ENCODE measurements around the gene PTPRD. TPM values are rescaled to one million over a fixed set of nuclear protein-coding genes. Genes with fewer than 3 reads are reported as not detected.

PTPRD gene
- total RNA-seq, 1 experiment from 2014 or later: 32.5 TPM

DNA sequence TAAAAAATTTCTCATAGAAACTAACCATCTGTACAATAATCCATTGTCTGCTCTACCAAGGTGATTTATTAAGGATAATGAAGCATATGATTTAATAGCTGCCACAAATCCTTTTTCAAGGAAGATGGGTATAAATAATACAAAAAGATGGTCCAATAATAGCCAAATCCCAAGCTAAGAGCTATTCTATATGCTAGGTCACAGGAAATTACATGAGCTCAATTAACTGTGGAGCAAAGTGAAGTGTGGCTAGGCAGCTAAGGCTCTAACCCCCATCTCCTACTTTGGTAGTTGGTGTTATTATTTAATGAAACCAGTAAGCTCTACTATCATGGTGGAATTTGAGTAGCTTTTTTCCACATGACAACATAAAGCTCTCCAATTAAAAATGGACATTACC, 1768.3 kb downstream of the PTPRD start:
- no peaks in the 10 kb centered on the region for H4K20me1 ChIP-seq (ENCODE audit: control insufficient read depth, insufficient read depth, insufficient read length)
- no peak overlapping the region for H3K18ac ChIP-seq (ENCODE audit: insufficient read length, low read depth, low read length)
- H3K9ac ChIP-seq (ENCODE audit: extremely low read depth, insufficient read length, low read length): no peak overlapping the region
- no peak overlapping the region for H3K27ac Mint-ChIP-seq
- no peak overlapping the region for H2BK120ac ChIP-seq (ENCODE audit: low read depth, low read length, poor library complexity, severe bottlenecking)
- no peak overlapping the region for H3T11ph ChIP-seq (ENCODE audit: low read length)
- H4K8ac ChIP-seq (replicated peaks; ENCODE audit: insufficient read length, low read depth, low read length): no peak overlapping the region
- H2AK5ac ChIP-seq (ENCODE audit: insufficient read length, low read length): no peak overlapping the region
- no peaks in the 10 kb centered on the region for H3K27me3 ChIP-seq (ENCODE audit: insufficient read depth, low read length)
- no peak overlapping the region for H4K5ac ChIP-seq (ENCODE audit: insufficient read length, low read depth, low read length)
- no peaks in the 10 kb centered on the region for H3K9me3 ChIP-seq (ENCODE audit: control insufficient read depth, low read depth, low read length)
- H2BK12ac ChIP-seq (ENCODE audit: insufficient read length, low read depth, low read length): no peak overlapping the region
- no peak overlapping the region for H2BK5ac ChIP-seq (ENCODE audit: insufficient read length, low read length)
- H3K79me2 ChIP-seq (ENCODE audit: insufficient read depth, low read length): no peaks in the 10 kb centered on the region
- H4K91ac ChIP-seq (ENCODE audit: insufficient read length, low read depth, low read length): no peak overlapping the region
- H3K79me1 ChIP-seq (ENCODE audit: insufficient read depth, low read depth, low read length, poor library complexity, severe bottlenecking): no peaks in the 10 kb centered on the region
- no peak overlapping the region for H3K23ac ChIP-seq (ENCODE audit: insufficient read length, low read depth, low read length)
- H3K4ac ChIP-seq (ENCODE audit: low read depth, low read length): no peak overlapping the region
- H3K4me3 Mint-ChIP-seq: no peak overlapping the region
- H2AFZ ChIP-seq (ENCODE audit: low read length): no peak overlapping the region
- TF ChIP-seq, protein P1, sequence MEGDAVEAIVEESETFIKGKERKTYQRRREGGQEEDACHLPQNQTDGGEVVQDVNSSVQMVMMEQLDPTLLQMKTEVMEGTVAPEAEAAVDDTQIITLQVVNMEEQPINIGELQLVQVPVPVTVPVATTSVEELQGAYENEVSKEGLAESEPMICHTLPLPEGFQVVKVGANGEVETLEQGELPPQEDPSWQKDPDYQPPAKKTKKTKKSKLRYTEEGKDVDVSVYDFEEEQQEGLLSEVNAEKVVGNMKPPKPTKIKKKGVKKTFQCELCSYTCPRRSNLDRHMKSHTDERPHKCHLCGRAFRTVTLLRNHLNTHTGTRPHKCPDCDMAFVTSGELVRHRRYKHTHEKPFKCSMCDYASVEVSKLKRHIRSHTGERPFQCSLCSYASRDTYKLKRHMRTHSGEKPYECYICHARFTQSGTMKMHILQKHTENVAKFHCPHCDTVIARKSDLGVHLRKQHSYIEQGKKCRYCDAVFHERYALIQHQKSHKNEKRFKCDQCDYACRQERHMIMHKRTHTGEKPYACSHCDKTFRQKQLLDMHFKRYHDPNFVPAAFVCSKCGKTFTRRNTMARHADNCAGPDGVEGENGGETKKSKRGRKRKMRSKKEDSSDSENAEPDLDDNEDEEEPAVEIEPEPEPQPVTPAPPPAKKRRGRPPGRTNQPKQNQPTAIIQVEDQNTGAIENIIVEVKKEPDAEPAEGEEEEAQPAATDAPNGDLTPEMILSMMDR (conservative IDR thresholded peaks at IDR 0.05): no peak
- H3K9me3 Mint-ChIP-seq: peaks cover 0 to 4% of the 10 kb centered on the region in 2 experiments; a peak in 1 of 5 replicates
- no peak overlapping the region for H3K27ac ChIP-seq (ENCODE audit: insufficient read length, low read depth, low read length)
- peaks cover 10 to 12% of the 10 kb centered on the region in 2 experiments for H3K4me1 Mint-ChIP-seq
- H3K23me2 ChIP-seq (ENCODE audit: insufficient read length, low read depth, low read length, poor library complexity, severe bottlenecking): no peaks in the 10 kb centered on the region
- H2BK20ac ChIP-seq (ENCODE audit: low read depth, low read length, poor library complexity, severe bottlenecking): no peak overlapping the region
- peaks cover 0 to 11% (median 2%) of the 10 kb centered on the region in 3 experiments; a peak in 3 of 7 replicates for H3K36me3 Mint-ChIP-seq (ENCODE audit: insufficient read depth in 1 of 3, low read depth in 3 of 3)
- no peak overlapping the region for H3K4me2 ChIP-seq (ENCODE audit: insufficient read depth, insufficient read length, low read length)
- no peak overlapping the region for H3K14ac ChIP-seq (ENCODE audit: insufficient read depth, low read length)
- no peak for DNase-seq
- H3K27me3 Mint-ChIP-seq (ENCODE audit: low read depth): no peaks in the 10 kb centered on the region
- peaks cover 4% of the 10 kb centered on the region; the same call in 1 of the 2 replicates for H3K4me1 ChIP-seq (ENCODE audit: insufficient read depth, low read length)
- H3K56ac ChIP-seq (ENCODE audit: insufficient read length, low read depth, low read length): no peak overlapping the region
- no peak overlapping the region for H2BK15ac ChIP-seq (ENCODE audit: low read depth, low read length)

Measured in H9 (cell line).